ENCODE results near the gene TAF8.

DNA sequence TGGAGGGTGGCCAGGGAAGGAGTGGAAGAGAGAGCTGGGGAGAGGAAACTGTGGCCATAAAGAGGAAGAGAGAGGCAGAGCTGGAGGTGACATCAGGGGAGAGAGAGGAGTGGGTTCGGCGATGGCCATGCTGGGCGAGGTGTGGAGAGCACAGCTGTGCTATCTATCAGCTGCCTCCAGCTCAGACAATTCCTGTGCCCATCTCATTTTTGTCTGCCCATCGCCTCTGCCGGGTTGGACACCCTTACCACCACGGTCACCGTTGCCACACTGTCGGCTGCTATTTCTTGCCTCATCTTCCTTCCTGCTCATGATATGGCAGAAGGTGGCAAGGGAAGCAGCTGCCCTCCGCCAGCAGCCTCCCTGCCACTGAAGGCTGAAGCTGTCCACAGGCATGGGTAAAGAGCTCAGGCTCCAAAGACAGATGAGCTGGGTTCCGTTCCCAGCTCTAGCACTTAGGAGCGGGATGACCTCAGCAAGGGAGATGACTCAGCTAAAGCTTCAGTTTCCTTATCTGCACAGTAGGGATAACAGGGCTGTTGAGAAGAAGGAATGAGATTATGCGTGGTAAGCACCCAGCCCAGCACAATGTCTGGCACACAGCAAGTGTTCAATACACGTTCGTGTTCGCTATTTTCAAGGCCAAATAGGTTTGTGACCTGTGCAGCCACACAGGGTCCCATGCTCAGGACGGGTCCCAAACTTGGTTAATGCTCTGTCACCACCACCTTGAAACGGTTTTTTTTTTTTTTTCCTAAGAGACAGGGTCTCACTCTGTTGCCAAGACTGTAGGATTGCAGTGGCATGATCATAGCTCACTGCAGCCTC, 21.9 kb upstream of the TAF8 start:
- TF ChIP-seq POLR2AphosphoS5 (IDR thresholded peaks at IDR 0.05; ENCODE audit: insufficient read depth in 1 of 2, low read depth in 1 of 2): no peak
- TF ChIP-seq, protein P1, sequence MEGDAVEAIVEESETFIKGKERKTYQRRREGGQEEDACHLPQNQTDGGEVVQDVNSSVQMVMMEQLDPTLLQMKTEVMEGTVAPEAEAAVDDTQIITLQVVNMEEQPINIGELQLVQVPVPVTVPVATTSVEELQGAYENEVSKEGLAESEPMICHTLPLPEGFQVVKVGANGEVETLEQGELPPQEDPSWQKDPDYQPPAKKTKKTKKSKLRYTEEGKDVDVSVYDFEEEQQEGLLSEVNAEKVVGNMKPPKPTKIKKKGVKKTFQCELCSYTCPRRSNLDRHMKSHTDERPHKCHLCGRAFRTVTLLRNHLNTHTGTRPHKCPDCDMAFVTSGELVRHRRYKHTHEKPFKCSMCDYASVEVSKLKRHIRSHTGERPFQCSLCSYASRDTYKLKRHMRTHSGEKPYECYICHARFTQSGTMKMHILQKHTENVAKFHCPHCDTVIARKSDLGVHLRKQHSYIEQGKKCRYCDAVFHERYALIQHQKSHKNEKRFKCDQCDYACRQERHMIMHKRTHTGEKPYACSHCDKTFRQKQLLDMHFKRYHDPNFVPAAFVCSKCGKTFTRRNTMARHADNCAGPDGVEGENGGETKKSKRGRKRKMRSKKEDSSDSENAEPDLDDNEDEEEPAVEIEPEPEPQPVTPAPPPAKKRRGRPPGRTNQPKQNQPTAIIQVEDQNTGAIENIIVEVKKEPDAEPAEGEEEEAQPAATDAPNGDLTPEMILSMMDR (IDR thresholded peaks at IDR 0.05): no peak
